Endothelial cell (in vitro differentiated cells): Measurements from ENCODE around the gene RGS10. TPM values are rescaled to one million over a fixed set of nuclear protein-coding genes. Genes with fewer than 3 reads are reported as not detected.
A peak's percentile ranks its signal among the peaks of the same experiment; 100 is the strongest.

ENCODE experiments used
- DNase-seq: peaks from one replicate; pipeline ENCODE4 v3.0.0; 2021; ENCODE audit warnings: low spot score
- H3K27ac Mint-ChIP-seq: one replicate; pipeline ENCODE4 v1.8.0; 2021; ENCODE audit warnings: mixed read lengths, inconsistent platforms; ENCODE audit not compliant: unreplicated experiment
- H3K27me3 Mint-ChIP-seq: one replicate; pipeline ENCODE4 v1.8.0; 2021; ENCODE audit warnings: mild to moderate bottlenecking, moderate library complexity, mixed read lengths, inconsistent platforms; ENCODE audit not compliant: unreplicated experiment
- H3K36me3 Mint-ChIP-seq: one replicate; pipeline ENCODE4 v1.8.0; 2021; ENCODE audit warnings: mild to moderate bottlenecking, low read depth, mixed read lengths, inconsistent platforms; ENCODE audit not compliant: unreplicated experiment
- H3K4me1 Mint-ChIP-seq: one replicate; pipeline ENCODE4 v1.8.0; 2021; ENCODE audit warnings: mild to moderate bottlenecking, mixed read lengths, inconsistent platforms; ENCODE audit not compliant: unreplicated experiment
- H3K4me3 Mint-ChIP-seq: one replicate; pipeline ENCODE4 v1.8.0; 2021; ENCODE audit warnings: mild to moderate bottlenecking, mixed read lengths, inconsistent platforms; ENCODE audit not compliant: unreplicated experiment
- H3K9me3 Mint-ChIP-seq: one replicate; pipeline ENCODE4 v1.8.0; 2021; ENCODE audit warnings: mixed read lengths, inconsistent platforms; ENCODE audit not compliant: unreplicated experiment
- CTCF ChIP-seq: fragments of 200-600 bp; sonication (generic); IDR thresholded peaks from one replicate; pipeline ENCODE4 v1.5.0; 2021; ENCODE audit warnings: antibody characterized with exemption; ENCODE audit not compliant: unreplicated experiment
- total RNA-seq: library from RNA; stranded (reverse); fragmentation: NEBNext Ultra II Directional; extraction: Animal tissue kit (Norgen Biotek cat#: 25700); gene quantifications from one replicate; pipeline ENCODE4 v1.2.1, GENCODE V29; 2021; ENCODE audit not compliant: unreplicated experiment

RGS10 gene
- total RNA-seq, 1 donor from 2014 or later, result 20.0 TPM

- Mint-ChIP-seq H3K4me3 (no peak overlapping the region), H3K36me3 (peaks cover 5% of the 10 kb centered on the region)
Observed at GRCh38 chr10:119526621-119527592, 15.6 kb downstream of the RGS10 start.

GRCh38 chr10:119526149-119526548, 16.4 kb downstream of the RGS10 start:
- no peak for DNase-seq
- no peak for TF ChIP-seq CTCF
- Mint-ChIP-seq H3K9me3 (no peaks in the 10 kb centered on the region), H3K27ac (no peak overlapping the region), H3K36me3 (peaks cover 7% of the 10 kb centered on the region), H3K27me3 (peaks cover 6% of the 10 kb centered on the region), H3K4me1 (peaks cover 6% of the 10 kb centered on the region), H3K4me3 (no peak overlapping the region)

More at GRCh38 chr10:119526621-119527592, 15.6 kb downstream of the RGS10 start:
- peaks cover 2% of the 10 kb centered on the region for H3K4me1 Mint-ChIP-seq
- DNase-seq, result no peak
- no peak overlapping the region for H3K27ac Mint-ChIP-seq
- peak; percentile 30 for TF ChIP-seq CTCF
- H3K27me3 Mint-ChIP-seq, result peaks cover 4% of the 10 kb centered on the region
- H3K9me3 Mint-ChIP-seq, result no peaks in the 10 kb centered on the region

GRCh38 chr10:119525116-119525515, 17.4 kb downstream of the RGS10 start:
- TF ChIP-seq CTCF, result no peak
- Mint-ChIP-seq H3K4me1 (peaks cover 14% of the 10 kb centered on the region), H3K4me3 (no peak overlapping the region), H3K36me3 (peaks cover 10% of the 10 kb centered on the region), H3K9me3 (no peaks in the 10 kb centered on the region), H3K27me3 (peaks cover 6% of the 10 kb centered on the region), H3K27ac (no peak overlapping the region)
- no peak for DNase-seq

- Mint-ChIP-seq H3K4me3 (no peak overlapping the region), H3K9me3 (no peaks in the 10 kb centered on the region), H3K27ac (no peak overlapping the region), H3K27me3 (peaks cover 6% of the 10 kb centered on the region), H3K36me3 (peaks cover 10% of the 10 kb centered on the region), H3K4me1 (peaks cover 18% of the 10 kb centered on the region)
- no peak for DNase-seq
- TF ChIP-seq CTCF, result no peak
Observed at GRCh38 chr10:119524720-119525070, 17.8 kb downstream of the RGS10 start.
